GM18526 (cell line): ENCODE measurements around the gene SLC6A3.

Experiments
- POLR2A ChIP-seq: IDR thresholded peaks from 3 replicates; pipeline ENCODE4 v1.6.1; 2011; ENCODE audit not compliant: insufficient read length; ENCODE audit errors: extremely low read depth

SLC6A3 gene

GRCh38 chr5:1445313-1445688, at the start of gene SLC6A3:
SLC6A3 (minus strand) TSS chr5:1445440; CDS start chr5:1443197, 2,243 bp downstream.
- TF ChIP-seq POLR2A, result no peak

DNA sequence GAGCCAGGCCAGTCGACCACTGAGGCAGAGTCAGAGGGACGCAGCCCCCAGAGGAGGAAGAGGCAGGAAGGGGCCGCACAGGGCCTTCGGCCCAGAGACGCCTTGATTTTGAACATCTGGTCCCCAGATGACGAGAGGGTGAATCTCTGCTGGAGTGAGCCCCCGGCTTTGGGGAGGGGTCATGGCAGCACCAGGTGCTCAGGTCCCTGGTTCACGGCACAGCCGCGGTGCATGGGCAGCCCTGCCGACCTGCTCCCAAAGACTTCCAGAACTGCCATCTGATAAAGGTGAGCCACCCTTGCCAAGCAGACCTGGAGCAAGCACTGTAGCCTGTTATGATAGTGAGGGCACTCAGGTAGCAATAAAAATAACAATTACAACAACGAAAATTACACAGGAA, 48.7 kb upstream of the SLC6A3 start:
- TF ChIP-seq POLR2A, result no peak

GRCh38 chr5:1493413-1493812, 48.2 kb upstream of the SLC6A3 start:
- no peak for TF ChIP-seq POLR2A

- no peak for TF ChIP-seq POLR2A
Measured at GRCh38 chr5:1492757-1493156, 47.5 kb upstream of the SLC6A3 start.

DNA sequence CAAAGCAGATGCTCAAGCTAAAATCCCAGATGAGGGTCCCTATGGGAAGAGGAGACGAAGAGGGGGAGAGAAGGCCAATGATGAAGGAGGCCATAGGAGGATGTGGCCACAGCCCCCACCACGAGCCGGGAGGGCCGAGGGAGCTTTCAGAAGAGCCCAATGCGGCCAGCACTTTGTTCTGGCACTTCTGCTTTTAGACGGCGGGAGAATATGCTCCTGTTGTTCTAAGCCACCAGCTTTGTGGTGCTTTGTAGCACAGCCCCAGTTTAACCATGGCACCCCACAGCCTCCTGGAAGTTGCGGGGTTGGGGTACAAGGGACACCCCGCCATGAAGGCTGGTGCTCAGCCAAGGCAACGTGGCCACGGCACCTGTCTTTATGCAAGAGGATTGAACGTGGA, 45.1 kb upstream of the SLC6A3 start:
- TF ChIP-seq POLR2A, result no peak

DNA sequence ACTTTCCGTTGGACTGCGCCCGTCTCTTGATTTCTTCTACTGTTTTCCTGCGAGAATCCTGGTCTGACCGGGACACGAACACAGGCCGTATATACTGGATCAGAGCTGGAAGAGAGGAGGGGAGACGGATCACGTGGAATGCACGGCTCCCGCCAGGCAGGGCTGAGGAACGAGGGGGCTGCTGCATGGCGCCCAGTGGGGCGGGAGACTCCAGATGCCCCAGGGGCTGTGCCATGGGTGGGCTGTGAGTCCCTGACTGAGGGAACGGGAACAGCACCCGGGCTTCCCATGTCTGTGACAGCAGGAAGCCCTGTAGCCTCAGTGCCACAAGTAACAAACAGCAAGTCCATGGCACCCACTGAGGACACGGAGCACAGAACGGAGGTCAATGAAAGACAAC, 44.5 kb upstream of the SLC6A3 start:
- TF ChIP-seq POLR2A, result peak; percentile 28

GRCh38 chr5:1488882-1489680, 43.8 kb upstream of the SLC6A3 start:
- no peak for TF ChIP-seq POLR2A

- TF ChIP-seq POLR2A, result peak; percentile 9
Measured at GRCh38 chr5:1487079-1487764, 42.0 kb upstream of the SLC6A3 start.

- no peak for TF ChIP-seq POLR2A
Measured at GRCh38 chr5:1486271-1486670, 41.0 kb upstream of the SLC6A3 start.

DNA sequence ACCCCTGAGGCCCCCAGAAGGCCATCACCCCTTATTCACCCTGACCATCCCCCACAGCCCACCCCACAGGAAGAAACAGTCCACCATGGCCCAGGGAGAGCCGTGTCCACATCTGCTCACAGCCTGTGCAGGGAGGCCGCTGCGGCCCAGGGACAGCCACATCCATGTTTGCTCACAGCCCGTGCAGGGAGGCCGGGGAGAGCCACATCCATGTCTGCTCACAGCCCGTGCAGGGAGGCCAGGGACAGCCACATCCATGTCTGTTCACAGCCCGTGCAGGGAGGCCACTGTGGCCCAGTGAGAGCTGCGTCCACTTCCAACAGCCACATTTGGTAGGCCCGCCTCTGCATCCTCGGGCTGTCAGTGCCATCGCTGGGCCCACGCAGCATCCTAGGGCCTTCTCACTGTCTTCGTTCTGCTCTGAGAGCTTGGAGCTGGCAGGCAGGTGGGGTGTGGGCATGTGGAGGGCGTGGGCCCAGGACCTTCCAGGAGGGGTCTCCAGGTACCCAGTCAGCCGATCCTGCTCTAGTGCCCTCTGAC, 40.4 kb upstream of the SLC6A3 start:
- TF ChIP-seq POLR2A, result no peak

DNA sequence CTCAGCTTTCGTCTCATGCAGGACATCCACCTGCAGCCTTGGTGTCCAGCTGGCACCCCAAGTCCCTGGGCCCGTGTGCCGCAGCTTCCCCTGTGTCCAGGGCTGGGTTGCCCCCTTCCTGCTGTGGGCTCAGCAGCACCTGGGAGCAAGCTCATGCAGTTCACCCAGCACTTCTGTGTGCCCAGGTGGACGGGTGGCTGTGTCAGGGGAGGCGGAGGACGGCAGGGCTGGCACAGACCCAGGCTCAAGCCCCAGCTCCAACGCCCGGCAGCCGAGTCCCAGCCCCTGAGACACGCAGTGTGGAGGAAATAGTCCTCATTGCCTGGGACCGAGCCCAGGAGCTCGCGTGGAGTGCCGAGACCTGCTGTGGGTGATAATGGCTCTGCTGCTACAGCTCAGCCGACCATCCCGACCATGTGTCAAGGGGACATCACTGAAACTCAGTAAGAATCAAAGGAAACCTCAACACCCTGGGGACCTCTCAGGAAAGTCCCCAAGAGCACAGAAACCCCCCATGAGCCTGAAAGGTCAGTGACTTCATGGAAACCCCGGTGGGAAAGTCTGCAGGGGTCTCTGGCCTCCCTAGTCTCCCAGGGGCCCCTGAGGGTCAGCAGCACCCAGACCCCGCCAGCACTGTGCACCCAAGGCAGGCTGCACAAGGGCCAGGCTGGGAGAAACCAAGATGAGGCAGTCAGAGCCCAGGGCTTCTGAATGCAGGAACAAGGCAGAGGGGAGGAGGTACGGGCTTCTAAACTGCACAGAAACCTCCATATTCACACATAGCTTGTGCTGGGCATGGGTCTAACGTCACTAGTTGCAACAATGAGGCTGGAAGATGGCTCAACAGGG, 39.7 kb upstream of the SLC6A3 start:
- peak; percentile 41 for TF ChIP-seq POLR2A

DNA sequence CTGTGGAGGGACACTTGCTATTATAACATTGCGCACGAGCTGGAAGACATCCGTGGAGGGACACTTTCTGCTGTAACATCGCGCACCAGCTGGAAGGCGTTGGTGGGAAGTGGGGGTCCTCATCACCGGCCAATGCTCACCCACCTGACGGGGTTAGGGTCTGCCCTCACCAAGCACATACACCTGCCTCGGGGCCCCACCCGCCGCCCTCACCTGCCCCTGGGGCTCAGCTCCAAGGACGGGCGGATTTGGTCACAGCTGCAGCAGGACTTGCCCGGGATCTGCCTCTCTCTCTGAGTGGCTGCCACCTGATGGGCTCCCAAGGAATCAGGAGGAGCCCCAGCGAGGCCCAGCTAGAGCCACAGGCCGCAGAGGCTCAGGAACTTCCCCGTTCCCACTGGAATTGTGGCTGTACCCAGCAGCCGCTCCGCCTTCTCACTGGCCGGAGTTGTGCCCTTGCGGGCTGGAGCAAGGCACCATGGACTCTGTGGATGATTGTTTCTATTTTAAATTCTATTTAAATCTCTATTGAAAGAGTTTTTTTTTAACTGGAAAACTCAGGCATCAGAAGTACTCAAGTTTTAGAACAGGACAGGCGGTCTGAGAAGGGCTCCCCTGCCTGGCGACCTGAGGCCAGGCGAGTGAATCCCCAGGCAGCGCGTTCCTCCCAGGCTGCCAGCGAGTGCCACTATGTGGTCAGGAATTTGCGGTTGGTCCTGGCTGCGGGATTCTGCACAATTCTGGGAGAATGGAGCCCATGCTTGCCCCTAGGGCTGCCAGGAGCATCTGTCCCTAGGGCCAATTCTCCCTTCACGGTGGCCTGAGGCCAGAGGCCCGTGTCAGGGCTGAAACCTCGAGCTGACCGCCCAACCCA, 38.9 kb upstream of the SLC6A3 start:
- TF ChIP-seq POLR2A, result no peak

- TF ChIP-seq POLR2A, result no peak
Measured at GRCh38 chr5:1483064-1483463, 37.8 kb upstream of the SLC6A3 start.

DNA sequence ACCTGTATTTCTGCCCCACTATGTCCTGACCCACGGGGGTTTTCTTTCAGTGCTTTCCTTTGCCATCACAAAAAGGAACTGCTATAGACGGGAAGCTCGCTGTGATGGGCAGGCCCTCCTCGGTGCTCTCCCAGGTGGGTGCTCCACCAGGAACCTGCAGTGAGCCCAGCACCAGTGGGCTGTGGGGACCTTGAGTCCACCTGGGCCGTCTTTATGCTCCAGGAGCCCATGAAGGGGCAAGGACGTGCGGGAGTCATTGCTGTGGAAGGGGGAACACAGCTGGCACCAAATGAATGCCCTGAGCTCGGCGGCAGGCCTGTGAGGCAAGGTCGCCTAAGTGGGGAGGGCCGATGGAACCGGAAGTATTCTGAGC, 36.7 kb upstream of the SLC6A3 start:
- no peak for TF ChIP-seq POLR2A
